Central memory CD8-positive, alpha-beta T cell (primary cell): ENCODE data around the gene PLA2G4B.

Source experiments
- ATAC-seq: fragments of 150-1000 bp; cut with Tn5 transposase; replicated peaks from 2 replicates; pipeline ENCODE4 v1.10.0; 2022; ENCODE audit warnings: mild to moderate bottlenecking, moderate FRiP score, moderate number of reproducible peaks; ENCODE audit not compliant: poor library complexity, severe bottlenecking; ENCODE audit errors: extremely low read depth
- DNase-seq, 2 donors: peaks; one replicate each; pipeline ENCODE4 v3.0.0; 2021; ENCODE audit warnings: low spot score in 2 of 2
- H3K27ac Mint-ChIP-seq: one replicate; pipeline ENCODE4 v1.8.0; 2022; ENCODE audit warnings: low read depth, mild to moderate bottlenecking, moderate library complexity, mixed read lengths
- H3K27me3 Mint-ChIP-seq: one replicate; pipeline ENCODE4 v1.8.0; 2022; ENCODE audit warnings: mixed read lengths
- H3K36me3 Mint-ChIP-seq: one replicate; pipeline ENCODE4 v1.8.0; 2022; ENCODE audit warnings: mild to moderate bottlenecking, moderate library complexity, mixed read lengths; ENCODE audit not compliant: insufficient read depth
- H3K4me1 Mint-ChIP-seq: one replicate; pipeline ENCODE4 v1.8.0; 2022; ENCODE audit warnings: mixed read lengths
- H3K4me3 Mint-ChIP-seq: one replicate; pipeline ENCODE4 v1.8.0; 2022; ENCODE audit warnings: mild to moderate bottlenecking, moderate library complexity, mixed read lengths
- H3K9me3 Mint-ChIP-seq: one replicate; pipeline ENCODE4 v1.8.0; 2022; ENCODE audit warnings: mixed read lengths

The PLA2G4B gene

GRCh38 chr15:41799488-41799805 is 39.2 kb upstream of the PLA2G4B start:
- DNase-seq, result no peak
- Mint-ChIP-seq H3K9me3 (no peaks in the 10 kb centered on the region), H3K27me3 (no peaks in the 10 kb centered on the region), H3K4me3 (no peak overlapping the region), H3K4me1 (peaks cover 6% of the 10 kb centered on the region), H3K27ac (no peak overlapping the region), H3K36me3 (peaks cover 5% of the 10 kb centered on the region)
- no peak for ATAC-seq

- peaks cover 7% of the 10 kb centered on the region for H3K36me3 Mint-ChIP-seq
- H3K27me3 Mint-ChIP-seq, result no peaks in the 10 kb centered on the region
- no peak overlapping the region for H3K4me3 Mint-ChIP-seq
- peaks cover 8% of the 10 kb centered on the region for H3K4me1 Mint-ChIP-seq
- DNase-seq, result no peak
- no peaks in the 10 kb centered on the region for H3K9me3 Mint-ChIP-seq
- ATAC-seq, result no peak
- no peak overlapping the region for H3K27ac Mint-ChIP-seq
Measured at GRCh38 chr15:41801185-41801584, 37.5 kb upstream of the PLA2G4B start.

- DNase-seq, result no peak
- H3K4me3 Mint-ChIP-seq, result no peak overlapping the region
- no peak overlapping the region for H3K27ac Mint-ChIP-seq
- H3K36me3 Mint-ChIP-seq, result peaks cover 7% of the 10 kb centered on the region
- H3K4me1 Mint-ChIP-seq, result peaks cover 8% of the 10 kb centered on the region
- no peaks in the 10 kb centered on the region for H3K9me3 Mint-ChIP-seq
- H3K27me3 Mint-ChIP-seq, result no peaks in the 10 kb centered on the region
- no peak for ATAC-seq
Measured at GRCh38 chr15:41801850-41802455, 36.7 kb upstream of the PLA2G4B start.

GRCh38 chr15:41804361-41804760 is 34.3 kb upstream of the PLA2G4B start:
- DNase-seq, result no peak
- no peaks in the 10 kb centered on the region for H3K27me3 Mint-ChIP-seq
- no peak overlapping the region for H3K4me3 Mint-ChIP-seq
- no peak for ATAC-seq
- peaks cover 8% of the 10 kb centered on the region for H3K4me1 Mint-ChIP-seq
- peaks cover 8% of the 10 kb centered on the region for H3K36me3 Mint-ChIP-seq
- no peaks in the 10 kb centered on the region for H3K9me3 Mint-ChIP-seq
- H3K27ac Mint-ChIP-seq, result no peak overlapping the region

- no peak overlapping the region for H3K4me3 Mint-ChIP-seq
- no peak for DNase-seq
- no peaks in the 10 kb centered on the region for H3K27me3 Mint-ChIP-seq
- H3K4me1 Mint-ChIP-seq, result peaks cover 8% of the 10 kb centered on the region
- peaks cover 9% of the 10 kb centered on the region for H3K36me3 Mint-ChIP-seq
- no peaks in the 10 kb centered on the region for H3K9me3 Mint-ChIP-seq
- ATAC-seq, result no peak
- no peak overlapping the region for H3K27ac Mint-ChIP-seq
Measured at GRCh38 chr15:41804916-41805666, 33.6 kb upstream of the PLA2G4B start.

DNA sequence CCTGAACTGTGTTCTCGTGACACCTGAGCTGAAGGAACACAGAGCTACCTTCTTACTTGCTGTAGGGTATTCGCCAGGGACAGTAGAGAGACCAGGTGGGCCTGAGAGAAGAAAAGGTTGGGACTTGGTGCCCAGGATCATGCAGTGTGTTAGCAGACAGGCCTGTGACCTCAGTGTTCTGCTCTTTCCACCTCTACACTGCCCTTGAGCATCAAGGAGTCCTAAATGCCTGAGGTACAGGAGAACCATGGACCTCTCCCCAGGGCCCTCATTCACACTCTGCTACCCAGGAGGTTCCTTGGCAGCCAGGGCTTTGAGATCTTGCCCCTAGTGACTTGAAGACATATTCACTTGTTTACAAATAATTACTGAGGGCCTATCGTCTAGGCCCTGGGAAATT is 32.9 kb upstream of the PLA2G4B start:
- Mint-ChIP-seq H3K4me3 (no peak overlapping the region), H3K27me3 (no peaks in the 10 kb centered on the region), H3K36me3 (peaks cover 5% of the 10 kb centered on the region), H3K27ac (no peak overlapping the region), H3K9me3 (no peaks in the 10 kb centered on the region), H3K4me1 (peaks cover 8% of the 10 kb centered on the region)
- ATAC-seq (no peak), DNase-seq (no peak)

- DNase-seq, result no peak
- peaks cover 14% of the 10 kb centered on the region for H3K4me1 Mint-ChIP-seq
- no peaks in the 10 kb centered on the region for H3K27me3 Mint-ChIP-seq
- no peak overlapping the region for H3K27ac Mint-ChIP-seq
- no peak overlapping the region for H3K4me3 Mint-ChIP-seq
- ATAC-seq, result no peak
- H3K9me3 Mint-ChIP-seq, result no peaks in the 10 kb centered on the region
- peaks cover 5% of the 10 kb centered on the region for H3K36me3 Mint-ChIP-seq
Measured at GRCh38 chr15:41806291-41807181, 32.1 kb upstream of the PLA2G4B start.

- no peaks in the 10 kb centered on the region for H3K27me3 Mint-ChIP-seq
- peaks cover 7% of the 10 kb centered on the region for H3K36me3 Mint-ChIP-seq
- H3K27ac Mint-ChIP-seq, result peak overlapping the region; percentile 25
- DNase-seq (no peak), ATAC-seq (no peak)
- peaks cover 18% of the 10 kb centered on the region for H3K4me1 Mint-ChIP-seq
- H3K4me3 Mint-ChIP-seq, result no peak overlapping the region
- H3K9me3 Mint-ChIP-seq, result no peaks in the 10 kb centered on the region
Measured at GRCh38 chr15:41809121-41809520, 29.5 kb upstream of the PLA2G4B start.

GRCh38 chr15:41809526-41810220 is 29.0 kb upstream of the PLA2G4B start:
- ATAC-seq (no peak), DNase-seq (no peak)
- no peaks in the 10 kb centered on the region for H3K9me3 Mint-ChIP-seq
- H3K27me3 Mint-ChIP-seq, result no peaks in the 10 kb centered on the region
- no peak overlapping the region for H3K4me3 Mint-ChIP-seq
- H3K36me3 Mint-ChIP-seq, result peaks cover 8% of the 10 kb centered on the region
- H3K4me1 Mint-ChIP-seq, result peaks cover 15% of the 10 kb centered on the region
- H3K27ac Mint-ChIP-seq, result peak overlapping the region; percentile 41

DNA sequence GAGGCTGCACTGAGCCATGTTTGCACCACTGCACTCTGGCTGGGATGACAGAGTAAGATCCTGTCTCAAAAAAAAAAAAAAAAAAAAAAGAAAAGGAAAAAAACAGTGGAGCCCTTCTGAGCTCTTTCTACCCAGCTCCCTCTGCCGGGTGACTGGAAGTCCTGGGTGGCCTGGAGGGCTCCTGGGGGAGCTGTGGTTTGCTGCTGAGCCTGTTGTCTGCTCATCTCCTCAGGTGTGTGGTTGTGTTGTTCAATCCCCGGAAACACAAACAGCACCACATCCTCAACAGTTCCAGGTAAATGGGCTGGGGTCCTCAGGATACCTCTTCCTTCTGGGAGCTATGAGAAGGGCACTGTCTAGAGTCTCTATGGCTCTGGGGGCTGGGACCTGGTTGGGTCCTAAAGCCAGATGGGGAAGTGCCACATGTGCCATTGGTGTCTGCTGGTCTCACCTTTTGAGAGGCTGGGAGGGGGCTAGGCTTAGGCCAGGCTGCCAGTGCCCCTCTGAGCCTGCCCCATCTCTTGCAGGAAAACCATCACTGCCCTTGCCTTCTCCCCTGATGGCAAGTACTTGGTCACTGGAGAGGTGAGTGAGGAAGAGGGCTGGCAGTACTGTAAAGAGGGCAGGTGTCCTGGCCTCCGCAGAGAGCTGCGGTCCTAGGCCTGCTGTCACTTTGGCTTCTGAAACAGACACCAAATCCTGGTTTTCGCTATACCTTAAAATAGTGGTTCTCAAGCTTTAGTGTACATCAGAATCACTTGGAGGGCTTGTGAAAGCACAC is 27.8 kb upstream of the PLA2G4B start:
- H3K27ac Mint-ChIP-seq, result peak overlapping the region; percentile 25
- no peak for DNase-seq

GRCh38 chr15:41811432-41812195 is 27.0 kb upstream of the PLA2G4B start:
- DNase-seq (peak; percentile 60 to 61), ATAC-seq (peak; percentile 77)
- Mint-ChIP-seq H3K4me1 (peaks cover 10% of the 10 kb centered on the region), H3K9me3 (no peaks in the 10 kb centered on the region), H3K36me3 (peaks cover 15% of the 10 kb centered on the region), H3K27me3 (no peaks in the 10 kb centered on the region), H3K4me3 (no peak overlapping the region), H3K27ac (peak overlapping the region; percentile 25)

More for the DNA sequence above, 27.8 kb upstream of the PLA2G4B start:
- ATAC-seq, result no peak
- Mint-ChIP-seq H3K4me3 (no peak overlapping the region), H3K9me3 (no peaks in the 10 kb centered on the region), H3K4me1 (peaks cover 10% of the 10 kb centered on the region), H3K27me3 (no peaks in the 10 kb centered on the region), H3K36me3 (peaks cover 12% of the 10 kb centered on the region)
